HEK293 (cell line): Measurements from ENCODE around the gene DAP.

ENCODE experiments used
- SETDB1 ChIP-seq: IDR thresholded peaks from one replicate; pipeline ENCODE4 v1.6.1; 2017; ENCODE audit warnings: mild to moderate bottlenecking, low read length, moderate library complexity, mixed read lengths; ENCODE audit not compliant: insufficient read length
- YY1 ChIP-seq: fragments of 450-650 bp; formaldehyde crosslinking; IDR thresholded peaks from 2 replicates; pipeline ENCODE4 v1.5.1; 2018; ENCODE audit warnings: missing biosample characterization, missing genetic modification characterization
- TF ChIP-seq, protein P1 (sequence below): fragments of 450-650 bp; formaldehyde crosslinking; IDR thresholded peaks from 2 replicates; pipeline ENCODE4 v1.5.0; 2017; ENCODE audit warnings: missing biosample characterization, missing genetic modification characterization, borderline replicate concordance
- TF ChIP-seq, protein P2 (sequence below): fragments of 450-650 bp; formaldehyde crosslinking; IDR thresholded peaks from 2 replicates; pipeline ENCODE4 v1.5.1; 2016; ENCODE audit warnings: missing biosample characterization, missing genetic modification characterization

DNA sequence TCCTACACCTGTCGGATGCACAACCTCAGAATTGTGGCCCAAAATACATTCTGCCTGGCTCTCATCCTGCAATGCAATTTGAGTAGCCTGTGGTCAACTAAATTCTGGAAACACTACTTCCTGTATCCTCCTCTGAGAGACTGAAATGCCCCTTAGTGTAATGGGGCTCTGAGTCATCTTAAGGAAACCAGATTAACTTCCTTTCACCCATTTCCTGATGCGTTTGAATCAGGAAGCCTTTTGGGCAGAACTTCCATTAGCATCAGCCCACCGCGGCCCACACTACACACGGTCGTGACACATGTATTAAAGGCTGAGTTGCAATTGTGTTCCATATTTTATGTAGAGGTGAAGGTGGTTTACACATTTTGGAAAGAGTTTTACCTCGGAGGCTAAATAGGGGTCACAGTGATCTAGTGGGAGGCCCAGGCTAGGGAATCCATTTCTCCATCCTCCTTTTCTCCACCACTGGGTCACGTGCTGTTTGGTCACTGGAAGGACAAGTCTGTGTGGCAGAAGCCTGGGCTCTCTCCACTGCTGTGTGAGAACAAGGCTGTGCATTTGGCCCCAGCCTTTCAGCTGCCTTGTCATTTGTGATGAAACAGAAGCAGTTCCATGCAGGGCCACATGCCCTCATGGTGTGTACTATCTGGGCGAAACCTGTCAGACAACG is 55.9 kb downstream of the DAP start:
- TF ChIP-seq, protein P1, sequence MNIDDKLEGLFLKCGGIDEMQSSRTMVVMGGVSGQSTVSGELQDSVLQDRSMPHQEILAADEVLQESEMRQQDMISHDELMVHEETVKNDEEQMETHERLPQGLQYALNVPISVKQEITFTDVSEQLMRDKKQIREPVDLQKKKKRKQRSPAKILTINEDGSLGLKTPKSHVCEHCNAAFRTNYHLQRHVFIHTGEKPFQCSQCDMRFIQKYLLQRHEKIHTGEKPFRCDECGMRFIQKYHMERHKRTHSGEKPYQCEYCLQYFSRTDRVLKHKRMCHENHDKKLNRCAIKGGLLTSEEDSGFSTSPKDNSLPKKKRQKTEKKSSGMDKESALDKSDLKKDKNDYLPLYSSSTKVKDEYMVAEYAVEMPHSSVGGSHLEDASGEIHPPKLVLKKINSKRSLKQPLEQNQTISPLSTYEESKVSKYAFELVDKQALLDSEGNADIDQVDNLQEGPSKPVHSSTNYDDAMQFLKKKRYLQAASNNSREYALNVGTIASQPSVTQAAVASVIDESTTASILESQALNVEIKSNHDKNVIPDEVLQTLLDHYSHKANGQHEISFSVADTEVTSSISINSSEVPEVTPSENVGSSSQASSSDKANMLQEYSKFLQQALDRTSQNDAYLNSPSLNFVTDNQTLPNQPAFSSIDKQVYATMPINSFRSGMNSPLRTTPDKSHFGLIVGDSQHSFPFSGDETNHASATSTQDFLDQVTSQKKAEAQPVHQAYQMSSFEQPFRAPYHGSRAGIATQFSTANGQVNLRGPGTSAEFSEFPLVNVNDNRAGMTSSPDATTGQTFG (tag by site-specific recombination), result no peak
- TF ChIP-seq SETDB1, result no peak
- no peak for TF ChIP-seq YY1 (tag by site-specific recombination)
- TF ChIP-seq, protein P2, sequence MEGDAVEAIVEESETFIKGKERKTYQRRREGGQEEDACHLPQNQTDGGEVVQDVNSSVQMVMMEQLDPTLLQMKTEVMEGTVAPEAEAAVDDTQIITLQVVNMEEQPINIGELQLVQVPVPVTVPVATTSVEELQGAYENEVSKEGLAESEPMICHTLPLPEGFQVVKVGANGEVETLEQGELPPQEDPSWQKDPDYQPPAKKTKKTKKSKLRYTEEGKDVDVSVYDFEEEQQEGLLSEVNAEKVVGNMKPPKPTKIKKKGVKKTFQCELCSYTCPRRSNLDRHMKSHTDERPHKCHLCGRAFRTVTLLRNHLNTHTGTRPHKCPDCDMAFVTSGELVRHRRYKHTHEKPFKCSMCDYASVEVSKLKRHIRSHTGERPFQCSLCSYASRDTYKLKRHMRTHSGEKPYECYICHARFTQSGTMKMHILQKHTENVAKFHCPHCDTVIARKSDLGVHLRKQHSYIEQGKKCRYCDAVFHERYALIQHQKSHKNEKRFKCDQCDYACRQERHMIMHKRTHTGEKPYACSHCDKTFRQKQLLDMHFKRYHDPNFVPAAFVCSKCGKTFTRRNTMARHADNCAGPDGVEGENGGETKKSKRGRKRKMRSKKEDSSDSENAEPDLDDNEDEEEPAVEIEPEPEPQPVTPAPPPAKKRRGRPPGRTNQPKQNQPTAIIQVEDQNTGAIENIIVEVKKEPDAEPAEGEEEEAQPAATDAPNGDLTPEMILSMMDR (tag by site-specific recombination), result no peak
